Measurements from ENCODE around the gene SFSWAP.

Gene SFSWAP

DNA sequence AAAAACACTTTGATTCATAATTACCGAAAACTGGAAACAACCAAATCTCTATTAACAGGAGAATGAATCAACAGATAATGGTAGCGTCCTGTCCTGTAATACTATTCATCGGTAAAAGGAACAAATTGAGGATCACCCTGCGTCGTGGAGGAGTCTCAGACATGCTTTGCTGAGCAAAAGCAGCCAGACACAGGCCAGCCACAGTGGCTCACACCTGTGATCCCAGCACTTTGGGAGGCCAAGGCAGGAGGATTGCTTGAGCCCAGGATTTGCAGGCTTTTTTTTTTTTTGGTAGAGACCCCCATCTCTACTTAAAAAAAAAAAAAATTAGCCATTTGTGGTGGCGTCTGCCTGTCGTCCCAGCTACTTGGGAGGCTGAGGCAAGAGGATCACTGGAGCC is 83.2 kb downstream of the SFSWAP start:
- no peak for TF ChIP-seq ZNF8 (CRISPR knock-in tag; IDR thresholded peaks at IDR 0.05)
- no peak for TF ChIP-seq SNAI2 (CRISPR knock-in tag; IDR thresholded peaks at IDR 0.05)
- no peak for TF ChIP-seq ESRRG (CRISPR knock-in tag; IDR thresholded peaks at IDR 0.05)
- TF ChIP-seq, protein P1, sequence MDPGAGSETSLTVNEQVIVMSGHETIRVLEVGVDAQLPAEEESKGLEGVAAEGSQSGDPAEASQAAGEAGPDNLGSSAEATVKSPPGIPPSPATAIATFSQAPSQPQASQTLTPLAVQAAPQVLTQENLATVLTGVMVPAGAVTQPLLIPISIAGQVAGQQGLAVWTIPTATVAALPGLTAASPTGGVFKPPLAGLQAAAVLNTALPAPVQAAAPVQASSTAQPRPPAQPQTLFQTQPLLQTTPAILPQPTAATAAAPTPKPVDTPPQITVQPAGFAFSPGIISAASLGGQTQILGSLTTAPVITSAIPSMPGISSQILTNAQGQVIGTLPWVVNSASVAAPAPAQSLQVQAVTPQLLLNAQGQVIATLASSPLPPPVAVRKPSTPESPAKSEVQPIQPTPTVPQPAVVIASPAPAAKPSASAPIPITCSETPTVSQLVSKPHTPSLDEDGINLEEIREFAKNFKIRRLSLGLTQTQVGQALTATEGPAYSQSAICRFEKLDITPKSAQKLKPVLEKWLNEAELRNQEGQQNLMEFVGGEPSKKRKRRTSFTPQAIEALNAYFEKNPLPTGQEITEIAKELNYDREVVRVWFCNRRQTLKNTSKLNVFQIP (CRISPR knock-in tag; IDR thresholded peaks at IDR 0.05; ENCODE audit: borderline replicate concordance, low read depth), result no peak
- TF ChIP-seq ISL1 (CRISPR knock-in tag; IDR thresholded peaks at IDR 0.05), result no peak
- TF ChIP-seq ZFP30 (CRISPR knock-in tag; IDR thresholded peaks at IDR 0.05), result no peak
- no peak for TF ChIP-seq ZNF70 (CRISPR knock-in tag; IDR thresholded peaks at IDR 0.05)
- no peak for TF ChIP-seq OSR1 (CRISPR knock-in tag; IDR thresholded peaks at IDR 0.05)
- TF ChIP-seq TCF4 (CRISPR knock-in tag; IDR thresholded peaks at IDR 0.05; ENCODE audit: borderline replicate concordance), result no peak
- no peak for TF ChIP-seq RARB (CRISPR knock-in tag; IDR thresholded peaks at IDR 0.05)
- TF ChIP-seq ARNTL (CRISPR knock-in tag; IDR thresholded peaks at IDR 0.05; ENCODE audit: borderline replicate concordance, low read depth), result no peak
- no peak for ATAC-seq

DNA sequence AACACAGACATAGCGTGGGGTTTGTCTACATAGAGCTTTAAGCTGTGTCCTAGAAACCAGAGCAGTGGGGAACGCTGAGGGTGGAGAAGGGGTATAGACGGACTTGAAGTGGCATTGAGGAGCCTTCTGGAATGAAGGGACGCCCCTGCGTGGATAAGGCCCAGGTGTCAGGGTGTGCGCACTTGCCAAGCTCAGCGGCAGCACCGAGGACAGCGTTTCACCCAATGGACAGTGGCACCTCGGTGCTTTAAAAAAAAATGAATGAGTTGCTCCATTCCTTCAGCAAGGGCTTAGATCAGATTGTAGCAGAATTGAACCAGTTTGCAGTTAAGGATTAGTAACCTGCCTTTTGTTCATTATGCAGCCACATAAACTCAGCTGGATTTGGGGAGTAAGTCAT is 83.7 kb downstream of the SFSWAP start:
- no peak for ATAC-seq
- TF ChIP-seq, protein P2, sequence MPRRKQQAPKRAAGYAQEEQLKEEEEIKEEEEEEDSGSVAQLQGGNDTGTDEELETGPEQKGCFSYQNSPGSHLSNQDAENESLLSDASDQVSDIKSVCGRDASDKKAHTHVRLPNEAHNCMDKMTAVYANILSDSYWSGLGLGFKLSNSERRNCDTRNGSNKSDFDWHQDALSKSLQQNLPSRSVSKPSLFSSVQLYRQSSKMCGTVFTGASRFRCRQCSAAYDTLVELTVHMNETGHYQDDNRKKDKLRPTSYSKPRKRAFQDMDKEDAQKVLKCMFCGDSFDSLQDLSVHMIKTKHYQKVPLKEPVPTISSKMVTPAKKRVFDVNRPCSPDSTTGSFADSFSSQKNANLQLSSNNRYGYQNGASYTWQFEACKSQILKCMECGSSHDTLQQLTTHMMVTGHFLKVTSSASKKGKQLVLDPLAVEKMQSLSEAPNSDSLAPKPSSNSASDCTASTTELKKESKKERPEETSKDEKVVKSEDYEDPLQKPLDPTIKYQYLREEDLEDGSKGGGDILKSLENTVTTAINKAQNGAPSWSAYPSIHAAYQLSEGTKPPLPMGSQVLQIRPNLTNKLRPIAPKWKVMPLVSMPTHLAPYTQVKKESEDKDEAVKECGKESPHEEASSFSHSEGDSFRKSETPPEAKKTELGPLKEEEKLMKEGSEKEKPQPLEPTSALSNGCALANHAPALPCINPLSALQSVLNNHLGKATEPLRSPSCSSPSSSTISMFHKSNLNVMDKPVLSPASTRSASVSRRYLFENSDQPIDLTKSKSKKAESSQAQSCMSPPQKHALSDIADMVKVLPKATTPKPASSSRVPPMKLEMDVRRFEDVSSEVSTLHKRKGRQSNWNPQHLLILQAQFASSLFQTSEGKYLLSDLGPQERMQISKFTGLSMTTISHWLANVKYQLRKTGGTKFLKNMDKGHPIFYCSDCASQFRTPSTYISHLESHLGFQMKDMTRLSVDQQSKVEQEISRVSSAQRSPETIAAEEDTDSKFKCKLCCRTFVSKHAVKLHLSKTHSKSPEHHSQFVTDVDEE (CRISPR knock-in tag; IDR thresholded peaks at IDR 0.05), result no peak
- TF ChIP-seq SNAI2 (CRISPR knock-in tag; IDR thresholded peaks at IDR 0.05) (no peak), RARB (CRISPR knock-in tag; IDR thresholded peaks at IDR 0.05) (no peak)
- TF ChIP-seq, protein P1 (CRISPR knock-in tag; IDR thresholded peaks at IDR 0.05; ENCODE audit: borderline replicate concordance, low read depth), result no peak

DNA sequence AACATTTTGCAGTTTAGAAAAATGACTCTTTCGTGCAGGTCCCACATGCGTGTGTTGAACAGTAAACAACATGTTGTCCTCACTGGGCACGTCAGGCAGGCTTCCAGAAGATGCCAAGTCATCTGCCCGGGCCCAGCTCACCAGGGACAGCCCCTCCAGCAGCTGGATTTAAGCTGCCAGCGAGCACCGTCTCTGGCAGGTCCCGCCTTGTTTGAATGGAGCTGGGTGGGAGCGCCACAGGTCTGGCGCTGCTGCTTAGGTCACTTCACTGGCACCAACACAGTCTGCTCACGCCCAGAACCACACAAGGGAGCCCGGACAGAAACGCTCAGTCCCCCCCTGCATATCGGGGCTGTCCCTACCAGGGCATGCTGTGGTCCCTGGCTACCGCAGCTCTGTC is 84.2 kb downstream of the SFSWAP start:
- no peak for ATAC-seq

More for the DNA sequence above, 84.2 kb downstream of the SFSWAP start:
- TF ChIP-seq ZC3H10 (CRISPR knock-in tag; IDR thresholded peaks at IDR 0.05) (no peak), ESRRG (CRISPR knock-in tag; IDR thresholded peaks at IDR 0.05) (no peak), ISL1 (CRISPR knock-in tag; IDR thresholded peaks at IDR 0.05) (no peak), TCF4 (CRISPR knock-in tag; IDR thresholded peaks at IDR 0.05; ENCODE audit: borderline replicate concordance) (no peak), BACH2 (CRISPR knock-in tag; IDR thresholded peaks at IDR 0.05; ENCODE audit: borderline replicate concordance) (no peak), ZFP30 (CRISPR knock-in tag; IDR thresholded peaks at IDR 0.05) (no peak), GLIS3 (CRISPR knock-in tag; IDR thresholded peaks at IDR 0.05) (no peak), ZNF70 (CRISPR knock-in tag; IDR thresholded peaks at IDR 0.05) (no peak), OSR1 (CRISPR knock-in tag; IDR thresholded peaks at IDR 0.05) (no peak), TOX (CRISPR knock-in tag; IDR thresholded peaks at IDR 0.05; ENCODE audit: borderline replicate concordance) (no peak), SNAI2 (CRISPR knock-in tag; IDR thresholded peaks at IDR 0.05) (no peak), ZFP3 (CRISPR knock-in tag; IDR thresholded peaks at IDR 0.05) (no peak), CSDC2 (CRISPR knock-in tag; IDR thresholded peaks at IDR 0.05) (no peak)
- TF ChIP-seq, protein P3, sequence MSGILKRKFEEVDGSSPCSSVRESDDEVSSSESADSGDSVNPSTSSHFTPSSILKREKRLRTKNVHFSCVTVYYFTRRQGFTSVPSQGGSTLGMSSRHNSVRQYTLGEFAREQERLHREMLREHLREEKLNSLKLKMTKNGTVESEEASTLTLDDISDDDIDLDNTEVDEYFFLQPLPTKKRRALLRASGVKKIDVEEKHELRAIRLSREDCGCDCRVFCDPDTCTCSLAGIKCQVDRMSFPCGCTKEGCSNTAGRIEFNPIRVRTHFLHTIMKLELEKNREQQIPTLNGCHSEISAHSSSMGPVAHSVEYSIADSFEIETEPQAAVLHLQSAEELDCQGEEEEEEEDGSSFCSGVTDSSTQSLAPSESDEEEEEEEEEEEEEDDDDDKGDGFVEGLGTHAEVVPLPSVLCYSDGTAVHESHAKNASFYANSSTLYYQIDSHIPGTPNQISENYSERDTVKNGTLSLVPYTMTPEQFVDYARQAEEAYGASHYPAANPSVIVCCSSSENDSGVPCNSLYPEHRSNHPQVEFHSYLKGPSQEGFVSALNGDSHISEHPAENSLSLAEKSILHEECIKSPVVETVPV (CRISPR knock-in tag; IDR thresholded peaks at IDR 0.05), result no peak
- TF ChIP-seq, protein P2 (CRISPR knock-in tag; IDR thresholded peaks at IDR 0.05), result no peak
- TF ChIP-seq, protein P4, sequence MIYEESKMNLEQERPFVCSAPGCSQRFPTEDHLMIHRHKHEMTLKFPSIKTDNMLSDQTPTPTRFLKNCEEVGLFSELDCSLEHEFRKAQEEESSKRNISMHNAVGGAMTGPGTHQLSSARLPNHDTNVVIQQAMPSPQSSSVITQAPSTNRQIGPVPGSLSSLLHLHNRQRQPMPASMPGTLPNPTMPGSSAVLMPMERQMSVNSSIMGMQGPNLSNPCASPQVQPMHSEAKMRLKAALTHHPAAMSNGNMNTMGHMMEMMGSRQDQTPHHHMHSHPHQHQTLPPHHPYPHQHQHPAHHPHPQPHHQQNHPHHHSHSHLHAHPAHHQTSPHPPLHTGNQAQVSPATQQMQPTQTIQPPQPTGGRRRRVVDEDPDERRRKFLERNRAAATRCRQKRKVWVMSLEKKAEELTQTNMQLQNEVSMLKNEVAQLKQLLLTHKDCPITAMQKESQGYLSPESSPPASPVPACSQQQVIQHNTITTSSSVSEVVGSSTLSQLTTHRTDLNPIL (CRISPR knock-in tag; IDR thresholded peaks at IDR 0.05; ENCODE audit: low read depth), result no peak
- TF ChIP-seq, protein P1 (CRISPR knock-in tag; IDR thresholded peaks at IDR 0.05; ENCODE audit: borderline replicate concordance, low read depth), result no peak

Measured in SK-N-SH treated with all-trans-retinoic acid at 6 μM for 48 hours (cell line).